Measurements from ENCODE around the gene MADCAM1.

The MADCAM1 gene

GRCh38 chr19:494171-495080 is 1.9 kb upstream of the MADCAM1 start:
- ChIA-PET CTCF (interaction anchor here (1.0 to 2.1 kb wide), 4 partner anchors 11 to 247 kb away, joined by 3 to 18 read pairs (median 4); partner anchors contain the start of gene TPGS1), POLR2A (no interaction called here)
- DNase-seq (ENCODE audit: extremely low spot score), result no peak
- no peak for TF ChIP-seq CTCF (IDR thresholded peaks at IDR 0.05; ENCODE audit: control extremely low read depth, extremely low read depth, low read depth, missing control alignments)

GRCh38 chr19:495081-495401 is 1.2 kb upstream of the MADCAM1 start:
- no peak for TF ChIP-seq CTCF (IDR thresholded peaks at IDR 0.05; ENCODE audit: control extremely low read depth, extremely low read depth, low read depth, missing control alignments)
- POLR2A ChIA-PET, result no interaction called here
- no peak for DNase-seq (ENCODE audit: extremely low spot score)
- CTCF ChIA-PET, result interaction anchor here (1.0 to 2.1 kb wide), 3 partner anchors 11 to 248 kb away, joined by 3 to 18 read pairs (median 8); partner anchors contain the start of gene TPGS1

GRCh38 chr19:495402-496111 is 729 bp upstream of the MADCAM1 start:
- peak; percentile 54 for DNase-seq (ENCODE audit: extremely low spot score)
- POLR2A ChIA-PET, result no interaction called here
- peak; percentile 62 for TF ChIP-seq CTCF (IDR thresholded peaks at IDR 0.05; ENCODE audit: control extremely low read depth, extremely low read depth, low read depth, missing control alignments)
- CTCF ChIA-PET, result interaction anchor here (0.7 to 2.1 kb wide), 4 partner anchors 10 to 248 kb away, joined by 3 to 18 read pairs (median 6); partner anchors contain the start of gene TPGS1

GRCh38 chr19:496986-497385 is 700 bp downstream of the MADCAM1 start:
- POLR2A ChIA-PET, result no interaction called here
- DNase-seq (ENCODE audit: extremely low spot score), result no peak
- CTCF ChIA-PET, result no interaction called here
- TF ChIP-seq CTCF (IDR thresholded peaks at IDR 0.05; ENCODE audit: control extremely low read depth, extremely low read depth, low read depth, missing control alignments), result no peak

- POLR2A ChIA-PET, result no interaction called here
- no peak for TF ChIP-seq CTCF (IDR thresholded peaks at IDR 0.05; ENCODE audit: control extremely low read depth, extremely low read depth, low read depth, missing control alignments)
- no peak for DNase-seq (ENCODE audit: extremely low spot score)
- CTCF ChIA-PET, result interaction anchor here (1.2 kb wide), 2 partner anchors 9 to 13 kb away, joined by 3 to 6 read pairs; no protein-coding TSS in a partner anchor
These were observed 1.2 kb downstream of the MADCAM1 start for GRCh38 chr19:497491-497868.

GRCh38 chr19:497869-498510 is 1.7 kb downstream of the MADCAM1 start:
- ChIA-PET CTCF (interaction anchor here (1.2 kb wide), 2 partner anchors 9 to 12 kb away, joined by 3 to 6 read pairs; no protein-coding TSS in a partner anchor), POLR2A (no interaction called here)
- no peak for DNase-seq (ENCODE audit: extremely low spot score)
- no peak for TF ChIP-seq CTCF (IDR thresholded peaks at IDR 0.05; ENCODE audit: control extremely low read depth, extremely low read depth, low read depth, missing control alignments)
